Peyer's patch (tissue), 4 donors: ENCODE measurements around the gene PITX2.

Experiments
- CTCF ChIP-seq, 6 experiments: fragments of 450-650 bp in 4 of 6; fragments of 200-600 bp in 2 of 6; sonication (generic) in 1 of 6; IDR thresholded peaks; one replicate each; pipeline ENCODE4 v1.5.1; 2017 to 2019; ENCODE audit warnings: antibody characterized with exemption in 6 of 6, mild to moderate bottlenecking in 3 of 6, moderate library complexity in 1 of 6
- POLR2A ChIP-seq, 2 donors: fragments of 450-650 bp; IDR thresholded peaks; one replicate each; pipeline ENCODE4 v1.5.1; 2017; ENCODE audit warnings: antibody characterized with exemption in 2 of 2, mild to moderate bottlenecking in 2 of 2, moderate library complexity in 2 of 2

GRCh38 chr4:110632506-110633357, 9.9 kb upstream of the PITX2 start:
- TF ChIP-seq CTCF (IDR thresholded peaks at IDR 0.05): no peak
- TF ChIP-seq POLR2A (IDR thresholded peaks at IDR 0.05): no peak
